HEK293 (cell line): Measurements from ENCODE around the gene FAM221B.

ENCODE experiments used
- CTCF ChIA-PET: fragments of 350-600 bp; formaldehyde crosslinking; extraction: SDS; loops from one replicate; lab custom pipeline; 2021; ENCODE audit warnings: antibody characterized with exemption; lab: Yijun Ruan, JAX
- POLR2A ChIA-PET: fragments of 300-600 bp; formaldehyde crosslinking; extraction: SDS; loops from one replicate; lab custom pipeline; 2020; ENCODE audit warnings: antibody characterized with exemption, inconsistent platforms; lab: Yijun Ruan, JAX
- H3K27ac ChIP-seq: fragments of 200-500 bp; sonication (Bioruptor generic); 2 replicates; pipeline ENCODE4 v1.5.1; 2014; ENCODE audit warnings: low read depth, low read length, control low read depth, inconsistent platforms; ENCODE audit errors: extremely low read depth
- H3K36me3 ChIP-seq, 2 experiments: fragments of 200-500 bp in 1 of 2; sonication (Bioruptor generic) in 1 of 2; 1 replicate in 1 of 2; 2 replicates in 1 of 2; pipeline ENCODE4 v1.5.1; 2014 to 2017; ENCODE audit warnings: inconsistent platforms in 2 of 2, low read length in 2 of 2; ENCODE audit not compliant: control insufficient read depth in 2 of 2, insufficient read depth in 1 of 2
- H3K4me1 ChIP-seq: fragments of 200-500 bp; sonication (Bioruptor generic); 2 replicates; pipeline ENCODE4 v1.5.1; 2014; ENCODE audit warnings: mild to moderate bottlenecking, low read length, inconsistent platforms; ENCODE audit not compliant: control insufficient read depth, insufficient read depth
- H3K4me3 ChIP-seq: 2 replicates; pipeline ENCODE4 v1.5.1; 2011; ENCODE audit warnings: low read depth, mild to moderate bottlenecking, control low read depth, low read length, moderate library complexity
- H3K9me3 ChIP-seq: fragments of 200-500 bp; sonication (Bioruptor generic); 2 replicates; pipeline ENCODE4 v1.5.1; 2014; ENCODE audit warnings: low read depth, low read length, inconsistent platforms; ENCODE audit not compliant: control insufficient read depth, insufficient read depth
- GFI1B ChIP-seq: fragments of 450-650 bp; formaldehyde crosslinking; IDR thresholded peaks from 2 replicates; pipeline ENCODE4 v1.5.1; 2016; ENCODE audit warnings: missing biosample characterization, missing genetic modification characterization
- GLIS1 ChIP-seq: fragments of 450-650 bp; formaldehyde crosslinking; IDR thresholded peaks from 2 replicates; pipeline ENCODE4 v1.5.1; 2016; ENCODE audit warnings: missing biosample characterization, missing genetic modification characterization
- KLF1 ChIP-seq: fragments of 450-650 bp; formaldehyde crosslinking; IDR thresholded peaks from 2 replicates; pipeline ENCODE4 v1.5.1; 2016; ENCODE audit warnings: missing biosample characterization, missing genetic modification characterization
- KLF8 ChIP-seq: fragments of 450-650 bp; formaldehyde crosslinking; IDR thresholded peaks from 2 replicates; pipeline ENCODE4 v1.5.1; 2016; ENCODE audit warnings: missing biosample characterization, missing genetic modification characterization
- MZF1 ChIP-seq: fragments of 450-650 bp; formaldehyde crosslinking; IDR thresholded peaks from 2 replicates; pipeline ENCODE4 v1.5.1; 2017; ENCODE audit warnings: missing biosample characterization, missing genetic modification characterization, borderline replicate concordance
- REPIN1 ChIP-seq: fragments of 450-650 bp; formaldehyde crosslinking; IDR thresholded peaks from 2 replicates; pipeline ENCODE4 v1.5.1; 2017; ENCODE audit warnings: missing biosample characterization, missing genetic modification characterization, low read depth
- SP7 ChIP-seq: fragments of 450-650 bp; formaldehyde crosslinking; IDR thresholded peaks from 2 replicates; pipeline ENCODE4 v1.5.1; 2016; ENCODE audit warnings: missing biosample characterization, missing genetic modification characterization
- YY1 ChIP-seq: fragments of 450-650 bp; formaldehyde crosslinking; IDR thresholded peaks from 2 replicates; pipeline ENCODE4 v1.5.1; 2018; ENCODE audit warnings: missing biosample characterization, missing genetic modification characterization
- ZBTB49 ChIP-seq: fragments of 450-650 bp; formaldehyde crosslinking; IDR thresholded peaks from 2 replicates; pipeline ENCODE4 v1.5.1; 2016; ENCODE audit warnings: missing biosample characterization, missing genetic modification characterization, low read depth
- ZBTB7A ChIP-seq: fragments of 450-650 bp; formaldehyde crosslinking; IDR thresholded peaks from 2 replicates; pipeline ENCODE4 v1.5.1; 2016; ENCODE audit warnings: low read depth, missing biosample characterization, missing genetic modification characterization
- ZFP3 ChIP-seq: fragments of 450-650 bp; formaldehyde crosslinking; IDR thresholded peaks from 2 replicates; pipeline ENCODE4 v1.5.1; 2016; ENCODE audit warnings: low read depth, missing biosample characterization, missing genetic modification characterization
- ZNF18 ChIP-seq: fragments of 450-650 bp; formaldehyde crosslinking; IDR thresholded peaks from 2 replicates; pipeline ENCODE4 v1.5.1; 2016; ENCODE audit warnings: missing biosample characterization, missing genetic modification characterization
- ZNF324 ChIP-seq: fragments of 450-650 bp; formaldehyde crosslinking; IDR thresholded peaks from 2 replicates; pipeline ENCODE4 v1.5.1; 2016; ENCODE audit warnings: missing biosample characterization, missing genetic modification characterization
- ZNF514 ChIP-seq: fragments of 450-650 bp; formaldehyde crosslinking; IDR thresholded peaks from 2 replicates; pipeline ENCODE4 v1.5.1; 2016; ENCODE audit warnings: missing biosample characterization, missing genetic modification characterization
- ZNF639 ChIP-seq: fragments of 450-650 bp; formaldehyde crosslinking; IDR thresholded peaks from 2 replicates; pipeline ENCODE4 v1.5.1; 2016; ENCODE audit warnings: missing biosample characterization, missing genetic modification characterization
- ZNF704 ChIP-seq: fragments of 450-650 bp; formaldehyde crosslinking; IDR thresholded peaks from 2 replicates; pipeline ENCODE4 v1.5.1; 2016; ENCODE audit warnings: missing biosample characterization, missing genetic modification characterization
- ZNF791 ChIP-seq: fragments of 450-650 bp; formaldehyde crosslinking; IDR thresholded peaks from 2 replicates; pipeline ENCODE4 v1.5.1; 2016; ENCODE audit warnings: missing biosample characterization, missing genetic modification characterization
- ZNF843 ChIP-seq: fragments of 450-650 bp; formaldehyde crosslinking; IDR thresholded peaks from 2 replicates; pipeline ENCODE4 v1.5.1; 2016; ENCODE audit warnings: missing biosample characterization, missing genetic modification characterization
- TF ChIP-seq, protein P1 (sequence below): fragments of 450-650 bp; formaldehyde crosslinking; IDR thresholded peaks from 2 replicates; pipeline ENCODE4 v1.5.1; 2016; ENCODE audit warnings: missing biosample characterization, missing genetic modification characterization

Gene FAM221B

GRCh38 chr9:35835766-35836165, 7.2 kb upstream of the FAM221B start:
- no peaks in the 10 kb centered on the region for H3K9me3 ChIP-seq
- TF ChIP-seq ZNF704 (tag by site-specific recombination) (no peak), SP7 (tag by site-specific recombination) (no peak), ZBTB7A (tag by site-specific recombination) (no peak)
- TF ChIP-seq, protein P1, sequence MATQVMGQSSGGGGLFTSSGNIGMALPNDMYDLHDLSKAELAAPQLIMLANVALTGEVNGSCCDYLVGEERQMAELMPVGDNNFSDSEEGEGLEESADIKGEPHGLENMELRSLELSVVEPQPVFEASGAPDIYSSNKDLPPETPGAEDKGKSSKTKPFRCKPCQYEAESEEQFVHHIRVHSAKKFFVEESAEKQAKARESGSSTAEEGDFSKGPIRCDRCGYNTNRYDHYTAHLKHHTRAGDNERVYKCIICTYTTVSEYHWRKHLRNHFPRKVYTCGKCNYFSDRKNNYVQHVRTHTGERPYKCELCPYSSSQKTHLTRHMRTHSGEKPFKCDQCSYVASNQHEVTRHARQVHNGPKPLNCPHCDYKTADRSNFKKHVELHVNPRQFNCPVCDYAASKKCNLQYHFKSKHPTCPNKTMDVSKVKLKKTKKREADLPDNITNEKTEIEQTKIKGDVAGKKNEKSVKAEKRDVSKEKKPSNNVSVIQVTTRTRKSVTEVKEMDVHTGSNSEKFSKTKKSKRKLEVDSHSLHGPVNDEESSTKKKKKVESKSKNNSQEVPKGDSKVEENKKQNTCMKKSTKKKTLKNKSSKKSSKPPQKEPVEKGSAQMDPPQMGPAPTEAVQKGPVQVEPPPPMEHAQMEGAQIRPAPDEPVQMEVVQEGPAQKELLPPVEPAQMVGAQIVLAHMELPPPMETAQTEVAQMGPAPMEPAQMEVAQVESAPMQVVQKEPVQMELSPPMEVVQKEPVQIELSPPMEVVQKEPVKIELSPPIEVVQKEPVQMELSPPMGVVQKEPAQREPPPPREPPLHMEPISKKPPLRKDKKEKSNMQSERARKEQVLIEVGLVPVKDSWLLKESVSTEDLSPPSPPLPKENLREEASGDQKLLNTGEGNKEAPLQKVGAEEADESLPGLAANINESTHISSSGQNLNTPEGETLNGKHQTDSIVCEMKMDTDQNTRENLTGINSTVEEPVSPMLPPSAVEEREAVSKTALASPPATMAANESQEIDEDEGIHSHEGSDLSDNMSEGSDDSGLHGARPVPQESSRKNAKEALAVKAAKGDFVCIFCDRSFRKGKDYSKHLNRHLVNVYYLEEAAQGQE (tag by site-specific recombination), result no peak
- H3K4me3 ChIP-seq, result no peak overlapping the region
- H3K27ac ChIP-seq, result no peak overlapping the region
- H3K4me1 ChIP-seq, result no peaks in the 10 kb centered on the region; the same call in 1 of the 2 replicates
- H3K36me3 ChIP-seq, result peaks cover 0 to 13% of the 10 kb centered on the region in 2 experiments; a peak in 1 of 3 replicates
- ChIA-PET POLR2A (no interaction called here), CTCF (interaction anchor here (0.7 to 3.9 kb wide), 15 partner anchors 8 to 137 kb away, joined by 3 to 28 read pairs (median 4); partner anchors contain the start of gene HRCT1)

GRCh38 chr9:35835216-35835632, 6.7 kb upstream of the FAM221B start:
- CTCF ChIA-PET, result interaction anchor here (0.7 to 3.9 kb wide), 14 partner anchors 9 to 137 kb away, joined by 3 to 28 read pairs (median 4); partner anchors contain the start of gene HRCT1
- Histone ChIP-seq H3K27ac (no peak overlapping the region), H3K4me3 (no peak overlapping the region), H3K36me3 (peaks cover 0 to 13% of the 10 kb centered on the region in 2 experiments; a peak in 1 of 3 replicates), H3K4me1 (no peaks in the 10 kb centered on the region; the same call in 1 of the 2 replicates)
- POLR2A ChIA-PET, result no interaction called here
- no peak for TF ChIP-seq REPIN1 (tag by site-specific recombination)
- no peak for TF ChIP-seq YY1 (tag by site-specific recombination)
- no peak for TF ChIP-seq ZNF791 (tag by site-specific recombination)
- TF ChIP-seq SP7 (tag by site-specific recombination), result no peak
- TF ChIP-seq ZNF843, result no peak
- TF ChIP-seq, all 188 proteins: peak for 0
- H3K9me3 ChIP-seq, result no peaks in the 10 kb centered on the region

DNA sequence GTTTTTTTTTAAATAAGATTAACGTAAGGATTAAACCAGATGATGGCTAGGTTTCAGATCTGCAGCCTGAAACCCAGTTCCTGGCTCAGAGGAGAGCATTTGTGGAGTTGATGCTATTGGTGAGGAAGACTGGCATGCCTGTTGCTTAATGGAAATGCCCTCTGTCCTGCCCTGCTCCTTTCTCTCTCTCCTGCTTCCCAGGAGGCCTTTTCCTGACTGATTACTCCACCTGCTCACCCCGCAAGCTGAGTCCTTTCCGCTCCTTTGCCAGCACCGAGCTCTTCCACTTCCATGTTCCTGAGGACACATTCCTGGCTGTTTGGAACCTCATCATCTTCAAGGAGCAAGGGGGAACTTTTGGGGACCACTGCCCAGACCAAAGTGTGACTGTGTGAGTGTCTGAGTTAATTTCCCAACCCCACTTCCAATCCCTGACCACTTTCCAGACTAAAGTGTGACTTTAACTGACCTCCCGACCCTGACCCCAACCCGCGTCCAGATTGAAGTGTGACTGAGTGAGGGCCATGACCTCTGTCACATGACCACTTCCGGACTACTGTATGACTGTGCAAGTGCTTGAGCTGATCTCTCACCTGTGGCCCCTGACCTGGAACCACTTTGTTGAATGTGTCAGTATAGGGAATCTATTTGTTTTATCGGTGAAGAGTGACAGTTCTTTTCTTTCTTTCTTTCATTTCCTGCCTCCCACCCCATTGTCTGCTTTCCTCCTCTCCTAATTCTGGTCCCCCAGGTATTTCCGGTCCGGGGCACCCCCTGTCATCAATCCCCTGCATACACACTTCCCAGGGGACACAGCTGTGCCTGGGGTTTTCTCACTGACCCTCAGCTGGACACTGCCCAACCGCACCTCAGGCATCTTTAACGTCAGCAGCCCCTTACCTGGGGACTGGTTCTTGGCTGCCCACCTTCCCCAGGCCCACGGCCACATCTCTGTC, 6.0 kb upstream of the FAM221B start:
- ChIA-PET CTCF (interaction anchor here (0.7 to 3.9 kb wide), 11 partner anchors 8 to 107 kb away, joined by 3 to 28 read pairs (median 6); no protein-coding TSS in a partner anchor), POLR2A (interaction anchor here (0.6 to 0.9 kb wide), 2 partner anchors 20 to 34 kb away, joined by 3 read pairs; no protein-coding TSS in a partner anchor)
- H3K27ac ChIP-seq, result no peak overlapping the region
- no peak overlapping the region for H3K4me3 ChIP-seq
- peaks cover 4% of the 10 kb centered on the region; the same call in 1 of the 2 replicates for H3K4me1 ChIP-seq
- H3K9me3 ChIP-seq, result no peaks in the 10 kb centered on the region
- H3K36me3 ChIP-seq, result peaks cover 0 to 13% of the 10 kb centered on the region in 2 experiments; a peak in 1 of 3 replicates
- no peak for TF ChIP-seq KLF8 (tag by site-specific recombination)
- TF ChIP-seq ZFP3 (tag by site-specific recombination), result no peak
- TF ChIP-seq KLF1, result no peak
- TF ChIP-seq GFI1B (tag by site-specific recombination), result no peak
- no peak for TF ChIP-seq MZF1 (tag by site-specific recombination)
- TF ChIP-seq GLIS1, result no peak
- no peak for TF ChIP-seq ZNF514 (tag by site-specific recombination)
- no peak for TF ChIP-seq ZBTB49 (tag by site-specific recombination)
- no peak for TF ChIP-seq ZNF18 (tag by site-specific recombination)
- TF ChIP-seq ZNF639 (tag by site-specific recombination), result no peak
- no peak for TF ChIP-seq ZNF324 (tag by site-specific recombination)
